Colonic mucosa (tissue), 4 donors: ENCODE measurements around the gene PIGC. TPM values are rescaled to one million over a fixed set of nuclear protein-coding genes. Genes with fewer than 3 reads are reported as not detected.

Source experiments
- DNase-seq: peaks from one replicate; pipeline ENCODE4 v3.0.0-alpha.2; 2020
- H3K27ac ChIP-seq: fragments of 200-600 bp; one replicate; pipeline ENCODE4 v1.8.0; 2021
- H3K27me3 ChIP-seq: fragments of 200-600 bp; one replicate; pipeline ENCODE4 v1.8.0; 2021
- H3K36me3 ChIP-seq: fragments of 200-600 bp; one replicate; pipeline ENCODE4 v1.8.0; 2021
- H3K4me1 ChIP-seq: fragments of 200-600 bp; one replicate; pipeline ENCODE4 v1.8.0; 2021; ENCODE audit warnings: mild to moderate bottlenecking
- H3K4me3 ChIP-seq: fragments of 200-600 bp; one replicate; pipeline ENCODE4 v1.8.0; 2021
- H3K9ac ChIP-seq, 2 donors: one replicate each; pipeline ENCODE4 v1.7.0; 2013; ENCODE audit warnings: control low read depth in 2 of 2, low read depth in 2 of 2, low read length in 2 of 2
- H3K9me3 ChIP-seq: fragments of 200-600 bp; one replicate; pipeline ENCODE4 v1.8.0; 2021
- CTCF ChIP-seq: fragments of 200-600 bp; IDR thresholded peaks from one replicate; pipeline ENCODE4 v1.8.0; 2022; ENCODE audit warnings: antibody characterized with exemption, mild to moderate bottlenecking
- intact Hi-C: fragments of 100-400 bp; cut with DNase I; formaldehyde crosslinking; loops from one replicate; pipeline ENCODE4 v1.14.1; 2022
- total RNA-seq, 2 donors: library from RNA; stranded (reverse); fragmentation: NEBNext Ultra II Directional in 1 of 2; extraction: Animal tissue kit (Norgen Biotek cat#: 25700) in 1 of 2; gene quantifications; one replicate each; pipeline ENCODE4 v1.2.1, GENCODE V29; 2021
- donor health status: healthy.
- donor health status: DM: no; HTN: no; CAD: no.
- donor health status: DM: no; HTN: no; CAD: no.

The PIGC gene
- total RNA-seq, 2 donors from 2014 or later, result 20.5 to 24.1 TPM

GRCh38 chr1:172393354-172393753 lies 50.5 kb downstream of the PIGC start:
- Histone ChIP-seq H3K27me3 (no peaks in the 10 kb centered on the region), H3K27ac (peak overlapping the region; percentile 67), H3K9ac (no peak overlapping the region), H3K4me1 (no peaks in the 10 kb centered on the region), H3K9me3 (no peaks in the 10 kb centered on the region), H3K4me3 (no peak overlapping the region), H3K36me3 (no peaks in the 10 kb centered on the region)
- TF ChIP-seq CTCF, result no peak
- DNase-seq, result no peak
- intact Hi-C loops, result no loop called here

GRCh38 chr1:172391976-172392375 lies 51.9 kb downstream of the PIGC start:
- H3K4me1 ChIP-seq, result no peaks in the 10 kb centered on the region
- no peak for TF ChIP-seq CTCF
- intact Hi-C loops, result no loop called here

More at GRCh38 chr1:172391976-172392375, 51.9 kb downstream of the PIGC start:
- H3K36me3 ChIP-seq, result no peaks in the 10 kb centered on the region
- no peaks in the 10 kb centered on the region for H3K9me3 ChIP-seq
- no peak overlapping the region for H3K4me3 ChIP-seq
- no peak overlapping the region for H3K9ac ChIP-seq
- no peak for DNase-seq
- H3K27me3 ChIP-seq, result no peaks in the 10 kb centered on the region
- H3K27ac ChIP-seq, result no peak overlapping the region

Other genes starting within 250 kb of the PIGC start
- not detected for gene C1orf105, start 23.4 kb downstream of the PIGC start, total RNA-seq
- gene SUCO, start 89.1 kb upstream of the PIGC start, total RNA-seq, result 10 to 100 TPM; 24.6 to 26.7 TPM
- gene FASLG, start 215.0 kb upstream of the PIGC start, total RNA-seq, result under 1 TPM; 0.24 to 0.30 TPM